ENCODE measurements around the gene NRG4.
A peak's percentile ranks its signal among the peaks of the same experiment; 100 is the strongest.
"Not testable (repeated sequence)": the region's sequence is repeated elsewhere in the genome, so short reads cannot be mapped to it uniquely, and the experiment has no call there.

NRG4 gene

DNA sequence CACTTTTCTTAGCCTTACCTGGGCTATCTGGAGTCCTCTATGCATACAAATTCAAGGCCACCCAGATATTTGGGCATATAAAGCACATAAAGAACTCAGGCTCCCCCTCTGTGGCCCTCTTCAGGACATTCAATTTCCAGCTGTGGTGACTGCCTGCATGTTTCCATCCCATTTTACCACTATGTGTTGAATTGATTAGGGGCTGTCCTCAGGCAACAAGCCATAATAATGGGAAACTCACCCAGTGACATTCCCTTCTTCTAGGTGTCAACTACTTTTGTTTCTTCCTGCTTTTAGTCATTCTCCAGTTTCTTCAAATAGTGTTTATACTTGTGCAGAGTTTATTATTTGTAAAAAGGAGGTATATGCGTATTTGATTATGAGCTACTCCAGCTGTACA, 18.0 kb downstream of the NRG4 start:
- H3K4me3 ChIP-seq (ENCODE audit: low read depth, low read length): no peak overlapping the region
- TF ChIP-seq CTCF (IDR thresholded peaks at IDR 0.05; ENCODE audit: control insufficient read depth, extremely low read depth, insufficient read depth): no peak
- DNase-seq (ENCODE audit: low read depth): no peak

DNA sequence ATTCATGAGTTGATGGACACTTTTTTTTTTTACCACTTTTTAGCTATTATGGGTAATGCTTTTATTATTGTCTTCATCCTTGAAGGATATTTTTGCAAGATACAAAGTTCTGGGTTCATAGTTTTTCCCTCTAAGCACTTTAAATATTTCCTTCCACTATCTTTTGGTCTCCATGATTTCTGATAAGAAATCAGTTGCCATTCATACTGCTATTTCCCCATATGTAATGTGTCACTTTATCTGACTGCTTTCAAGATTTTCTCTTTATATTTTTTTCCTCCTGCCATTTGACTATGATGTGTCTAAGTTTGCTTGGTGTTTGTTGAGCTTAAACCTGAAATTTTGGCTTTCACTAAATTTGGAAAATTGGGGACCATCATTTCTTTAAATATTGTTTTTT, 19.3 kb downstream of the NRG4 start:
- no peak for TF ChIP-seq CTCF (IDR thresholded peaks at IDR 0.05; ENCODE audit: control insufficient read depth, extremely low read depth, insufficient read depth)
- H3K4me3 ChIP-seq (ENCODE audit: low read depth, low read length): no peak overlapping the region
- DNase-seq (ENCODE audit: low read depth): no peak

GRCh38 chr15:75989875-75990274, 22.3 kb downstream of the NRG4 start:
- DNase-seq (ENCODE audit: low read depth): no peak
- TF ChIP-seq CTCF (IDR thresholded peaks at IDR 0.05; ENCODE audit: control insufficient read depth, extremely low read depth, insufficient read depth): no peak
- H3K4me3 ChIP-seq (ENCODE audit: low read depth, low read length): no peak overlapping the region

- DNase-seq (ENCODE audit: low read depth): no peak
- no peak overlapping the region for H3K4me3 ChIP-seq (ENCODE audit: low read depth, low read length)
- no peak for TF ChIP-seq CTCF (IDR thresholded peaks at IDR 0.05; ENCODE audit: control insufficient read depth, extremely low read depth, insufficient read depth)
Measured at GRCh38 chr15:75989045-75989444, 23.2 kb downstream of the NRG4 start.

DNA sequence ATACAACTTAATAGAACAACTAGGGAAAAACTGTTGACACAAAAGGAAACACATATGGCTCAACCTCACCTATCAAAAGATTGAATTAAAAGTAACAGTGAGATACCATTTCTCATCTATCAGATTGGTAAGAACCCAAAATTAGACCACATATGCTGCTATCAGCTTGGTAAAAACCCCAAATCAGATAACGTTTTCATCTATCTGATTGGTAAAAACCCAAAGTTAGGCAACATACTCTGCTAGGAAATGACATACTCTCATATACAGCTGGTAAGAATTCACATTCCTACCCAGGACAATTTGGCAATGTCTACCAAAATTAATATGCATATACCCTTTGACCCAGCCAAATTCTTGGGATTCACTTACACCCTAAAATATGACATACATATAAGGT, 26.3 kb downstream of the NRG4 start:
- H3K4me3 ChIP-seq (ENCODE audit: low read depth, low read length): no peak overlapping the region
- DNase-seq (ENCODE audit: low read depth): no peak
- TF ChIP-seq CTCF (IDR thresholded peaks at IDR 0.05; ENCODE audit: control insufficient read depth, extremely low read depth, insufficient read depth): no peak

DNA sequence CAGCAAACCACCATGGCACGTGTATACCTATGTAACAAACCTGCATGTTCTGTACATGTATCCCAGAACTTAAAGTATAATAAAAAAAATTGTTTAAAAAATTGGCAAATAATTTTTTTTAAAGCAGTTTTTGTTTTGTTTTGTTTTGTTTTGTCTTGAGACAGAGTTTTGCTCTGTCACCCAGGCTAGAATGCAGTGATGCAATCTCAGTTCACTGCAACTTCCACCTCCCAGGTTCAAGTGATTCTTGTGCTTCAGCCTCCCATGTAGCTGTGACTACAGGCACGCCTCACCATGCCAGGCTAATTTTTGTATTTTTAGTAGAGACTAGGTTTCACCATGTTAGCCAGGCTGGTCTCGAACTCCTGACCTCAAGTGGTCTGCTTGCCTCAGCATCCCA, 27.5 kb downstream of the NRG4 start:
- not testable (repeated sequence) for H3K4me3 ChIP-seq (ENCODE audit: low read depth, low read length); DNase-seq (ENCODE audit: low read depth)

- no peak for DNase-seq (ENCODE audit: low read depth)
- no peak for TF ChIP-seq CTCF (IDR thresholded peaks at IDR 0.05; ENCODE audit: control insufficient read depth, extremely low read depth, insufficient read depth)
- peak overlapping the region; percentile 33 for H3K4me3 ChIP-seq (ENCODE audit: low read depth, low read length)
Measured at GRCh38 chr15:75982468-75982867, 29.8 kb downstream of the NRG4 start.
